Motor neuron (in vitro differentiated cells): ENCODE data around the gene DGKZ. TPM values are rescaled to one million over a fixed set of nuclear protein-coding genes. Genes with fewer than 3 reads are reported as not detected.

ENCODE experiments used
- total RNA-seq, 8 experiments: library from RNA; unstranded; fragments of 300-600 nt; gene quantifications; 2 replicates each; pipeline versions ENCODE4 v1.2.3 to v1.2.4, GENCODE V29; 2022

DGKZ gene
- total RNA-seq, 8 experiments from 2014 or later: 16.8 to 54.0 (median 25.9) TPM

Other genes starting within 250 kb of the DGKZ start
- 10 to 100 TPM; 10.5 to 40.2 (median 28.6) TPM for gene PHF21A, start 226.0 kb upstream of the DGKZ start, total RNA-seq
- gene CREB3L1, start 69.8 kb upstream of the DGKZ start, total RNA-seq: 1 to 10 TPM in 7 of 8 experiments, under 1 TPM in 1; 0.58 to 8.8 (median 1.8) TPM
- 100 to 1,000 TPM; 151 to 662 (median 242) TPM for gene MDK, start 34.2 kb downstream of the DGKZ start, total RNA-seq
- gene CHRM4, start 44.3 kb downstream of the DGKZ start, total RNA-seq: 1 to 10 TPM in 7 of 8 experiments, under 1 TPM in 1; 0.76 to 3.8 (median 1.5) TPM
- gene AMBRA1, start 246.6 kb downstream of the DGKZ start, total RNA-seq: 10 to 100 TPM; 20.2 to 44.3 (median 24.9) TPM